GM12878 (cell line): ENCODE results near the gene TLX1. TPM values are rescaled to one million over a fixed set of nuclear protein-coding genes. Genes with fewer than 3 reads are reported as not detected.

Experiments used
- ATAC-seq: fragments of 200-7000 bp; cut with Tn5 transposase; 3 replicates; pipeline ENCODE4 v1.9.1; 2020; ENCODE audit warnings: mild to moderate bottlenecking, moderate library complexity
- BruUV-seq: library from RNA; stranded (reverse); fragments of 400-500 nt; replicated peaks from 2 replicates; lab custom pipeline; 2021; lab: Mats Ljungman, UMichigan
- CTCF ChIA-PET: fragments of 300-600 bp; sonication (Branson Sonifier 250); formaldehyde crosslinking; extraction: SDS; loops from one replicate; lab custom pipeline; 2021; ENCODE audit warnings: inconsistent platforms; lab: Yijun Ruan, JAX
- POLR2A ChIA-PET: fragments of 350-600 bp; formaldehyde crosslinking; extraction: SDS; loops from one replicate; lab custom pipeline; 2021; ENCODE audit warnings: inconsistent platforms; lab: Charles Lee
- RAD21 ChIA-PET: fragments of 300-600 bp; sonication (Branson Sonifier 250); formaldehyde crosslinking; loops from one replicate; lab custom pipeline; 2023; ENCODE audit warnings: antibody characterized with exemption; ENCODE audit not compliant: unreplicated experiment; lab: Charles Lee
- SMC1A ChIA-PET: fragments of 300-600 bp; sonication (Branson Sonifier 250); formaldehyde crosslinking; loops from one replicate; lab custom pipeline; 2023; ENCODE audit not compliant: unreplicated experiment, uncharacterized antibody; lab: Charles Lee
- DNase-seq: peaks from one replicate; pipeline ENCODE4 v3.0.0-alpha.2; 2011; ENCODE audit warnings: low read depth, low spot score
- FAIRE-seq: peaks from 3 replicates; lab custom pipeline; 2011; peaks lifted over from hg19 to GRCh38; lab: Jason Lieb, UNC
- H2AFZ ChIP-seq: 2 replicates; pipeline ENCODE4 v1.6.0; 2011; ENCODE audit warnings: low read depth, low read length, control low read depth; ENCODE audit not compliant: control insufficient read depth
- H3K27ac ChIP-seq: 2 replicates; pipeline ENCODE4 v1.5.1; 2011; ENCODE audit warnings: control low read depth; ENCODE audit not compliant: control insufficient read depth, insufficient read depth
- H3K27me3 ChIP-seq, 2 experiments: replicated peaks in 1 of 2; 2 replicates each; pipeline versions ENCODE4 v1.6.0 to v1.6.1; 2011; ENCODE audit warnings: low read length in 1 of 2; ENCODE audit not compliant: control insufficient read depth in 2 of 2, insufficient read depth in 2 of 2
- H3K36me3 ChIP-seq, 2 experiments: 2 replicates each; pipeline ENCODE4 v1.5.1; 2011; ENCODE audit warnings: low read length in 1 of 2; ENCODE audit not compliant: control insufficient read depth in 2 of 2, insufficient read depth in 2 of 2
- H3K4me1 ChIP-seq: 2 replicates; pipeline ENCODE4 v1.6.1; 2011; ENCODE audit warnings: mild to moderate bottlenecking, low read length, moderate library complexity, mixed read lengths; ENCODE audit not compliant: control insufficient read depth, insufficient read depth
- H3K4me2 ChIP-seq: 2 replicates; pipeline ENCODE4 v1.6.0; 2011; ENCODE audit warnings: control low read depth; ENCODE audit not compliant: control insufficient read depth, insufficient read depth
- H3K4me3 ChIP-seq: fragments of 200-600 bp; sonication (generic); 2 replicates; pipeline ENCODE4 v1.5.1; 2016
- H3K79me2 ChIP-seq: 2 replicates; pipeline ENCODE4 v1.6.0; 2011; ENCODE audit warnings: low read length; ENCODE audit not compliant: control insufficient read depth, insufficient read depth
- H3K9ac ChIP-seq: 2 replicates; pipeline ENCODE4 v1.8.0; 2011; ENCODE audit warnings: low read length, control low read depth, mixed read lengths; ENCODE audit not compliant: control insufficient read depth, insufficient read depth
- H3K9me3 ChIP-seq: replicated peaks from 3 replicates; pipeline ENCODE4 v1.5.1; 2011; ENCODE audit warnings: mild to moderate bottlenecking, low read length; ENCODE audit not compliant: control insufficient read depth, insufficient read depth
- H4K20me1 ChIP-seq: 2 replicates; pipeline ENCODE4 v1.6.0; 2011; ENCODE audit not compliant: control insufficient read depth, insufficient read depth
- EZH2 ChIP-seq: IDR thresholded peaks from 2 replicates; pipeline ENCODE4 v1.6.1; 2012; ENCODE audit warnings: low read depth, mild to moderate bottlenecking, control low read depth, inconsistent platforms, low read length, borderline replicate concordance; ENCODE audit not compliant: control insufficient read depth
- JUND ChIP-seq: IDR thresholded peaks from 2 replicates; pipeline ENCODE4 v1.6.1; 2012; ENCODE audit warnings: low read depth, mild to moderate bottlenecking, low read length, improper control_type of control experiment, moderate library complexity
- NR2F1 ChIP-seq: fragments of 450-650 bp; conservative IDR thresholded peaks from 2 replicates; pipeline ENCODE4 v1.6.1; 2017; ENCODE audit warnings: mild to moderate bottlenecking
- NRF1 ChIP-seq: conservative IDR thresholded peaks from 2 replicates; pipeline ENCODE4 v1.6.1; 2011; ENCODE audit warnings: mild to moderate bottlenecking, low read depth, low read length, improper control_type of control experiment
- SUZ12 ChIP-seq: fragments of 200-600 bp; sonication (generic); IDR thresholded peaks from one replicate; pipeline ENCODE4 v1.6.1; 2018; ENCODE audit warnings: antibody characterized with exemption, mild to moderate bottlenecking; ENCODE audit not compliant: unreplicated experiment
- ZNF217 ChIP-seq: fragments of 450-650 bp; IDR thresholded peaks from 2 replicates; pipeline ENCODE4 v1.6.1; 2017; ENCODE audit warnings: antibody characterized with exemption, mild to moderate bottlenecking
- WGBS: methylation state at CpG from one replicate; pipeline ENCODE4 v1.1.6; 2016; ENCODE audit warnings: low lambda C conversion rate; ENCODE audit not compliant: insufficient replicate concordance, insufficient coverage; ENCODE audit errors: missing lambda C conversion rate; 5-methylcytosine and 5-hydroxymethylcytosine counted together
- in situ Hi-C: fragments of 300-500 bp; cut with MboI; formaldehyde crosslinking; loops from 9 replicates; pipeline ENCODE4 v1.14.3; 2018; ENCODE audit warnings: mixed read lengths
- intact Hi-C: fragments of 100-400 bp; cut with micrococcal nuclease; formaldehyde crosslinking; loops from one replicate; pipeline ENCODE4 v1.14.2; 2022; ENCODE audit not compliant: unreplicated experiment
- polyA plus RNA-seq, 11 experiments: library from polyadenylated mRNA; depleted of rRNA in 4 of 11; unstranded in 6 of 11; stranded (reverse) in 5 of 11; fragments of >200 nt; fragmentation: Nextera tagmentation in 4 of 11; fragmentation: Illumina TruSeq in 1 of 11; extraction: Ambion mirVana in 4 of 11; extraction: Trizol in 1 of 11; gene quantifications; 1 replicate in 1 of 11; 2 replicates in 10 of 11; pipeline versions ENCODE4 v1.2.1 to v1.2.3, GENCODE V29; 2011 to 2016; ENCODE audit warnings: inconsistent platforms in 2 of 11, missing spikeins in 2 of 11, low read depth in 1 of 11
- total RNA-seq, 4 experiments: library from RNA; depleted of rRNA in 3 of 4; stranded (reverse); fragments of >200 nt in 3 of 4; fragmentation: Illumina TruSeq in 1 of 4; extraction: Trizol in 1 of 4; gene quantifications; 2 replicates each; pipeline versions ENCODE4 v1.2.1 to v1.2.3, GENCODE V29; 2013 to 2021

The TLX1 gene
- total and polyA plus RNA-seq, 10 of the 15 experiments (the other 5 are each of a cell fraction or from before 2014, with no cell fraction given), result not detected

- Histone ChIP-seq H3K9ac (no peak overlapping the region), H3K79me2 (no peaks in the 10 kb centered on the region), H4K20me1 (no peaks in the 10 kb centered on the region), H3K36me3 (no peaks in the 10 kb centered on the region), H3K4me1 (no peaks in the 10 kb centered on the region; the same call in 1 of the 2 replicates), H3K9me3 (no peaks in the 10 kb centered on the region), H3K4me2 (no peak overlapping the region), H3K27me3 (peaks cover 25 to 27% of the 10 kb centered on the region in 2 experiments), H2AFZ (no peak overlapping the region), H3K27ac (no peak overlapping the region), H3K4me3 (no peak overlapping the region)
- ChIA-PET POLR2A (no interaction called here), SMC1A (interaction anchor here (0.6 kb wide), 1 partner anchor 447 kb away, joined by 3 read pairs; no protein-coding TSS in a partner anchor), RAD21 (interaction anchor here (0.8 to 1.5 kb wide), 2 partner anchors 17 to 19 kb away, joined by 3 read pairs; no protein-coding TSS in a partner anchor), CTCF (interaction anchor here (1.0 to 1.5 kb wide), 4 partner anchors 19 to 125 kb away, joined by 3 to 5 read pairs (median 4); no protein-coding TSS in a partner anchor)
- ATAC-seq (no peak), DNase-seq (no peak), FAIRE-seq (no peak)
- intact Hi-C loops (no loop called here), in situ Hi-C loops (no loop called here)
- TF ChIP-seq JUND (no peak), SUZ12 (peak; percentile 98), NRF1 (no peak)
- WGBS, result 8% methylated on average over 50 of the region's 58 CpGs
- BruUV-seq, result no TSS peak
These were observed 7.8 kb upstream of the TLX1 start for GRCh38 chr10:101123085-101123814.

- H4K20me1 ChIP-seq, result no peaks in the 10 kb centered on the region
- H2AFZ ChIP-seq, result no peak overlapping the region
- no peaks in the 10 kb centered on the region for H3K9me3 ChIP-seq
- no peak overlapping the region for H3K27ac ChIP-seq
- POLR2A ChIA-PET, result no interaction called here
- DNase-seq (no peak), ATAC-seq (no peak)
- WGBS, result 23% methylated on average over 13 of the region's 13 CpGs
- no peak overlapping the region for H3K9ac ChIP-seq
- no peaks in the 10 kb centered on the region; the same call in 1 of the 2 replicates for H3K4me1 ChIP-seq
- SMC1A ChIA-PET, result interaction anchor here (0.6 kb wide), 2 partner anchors 446 to 1800 kb away, joined by 3 read pairs; no protein-coding TSS in a partner anchor
- no peaks in the 10 kb centered on the region for H3K36me3 ChIP-seq
- no peak for TF ChIP-seq NR2F1
- peak; percentile 73; the same call in 1 of the 2 replicates for TF ChIP-seq EZH2
- TF ChIP-seq ZNF217, result no peak
- TF ChIP-seq, all 136 proteins: peak for 1
- no TSS peak for BruUV-seq
- in situ Hi-C loops (no loop called here), intact Hi-C loops (no loop called here)
- Histone ChIP-seq H3K4me2 (no peak overlapping the region), H3K79me2 (no peaks in the 10 kb centered on the region), H3K27me3 (peaks cover 25 to 30% of the 10 kb centered on the region in 2 experiments), H3K4me3 (no peak overlapping the region)
- RAD21 ChIA-PET, result no interaction called here
- CTCF ChIA-PET, result interaction anchor here (1.4 to 2.2 kb wide), 2 partner anchors 18 to 126 kb away, joined by 3 to 6 read pairs; no protein-coding TSS in a partner anchor
- FAIRE-seq, result no peak
These were observed 7.1 kb upstream of the TLX1 start for GRCh38 chr10:101123815-101124617.
